ENCODE results near the gene STK10. TPM values are rescaled to one million over a fixed set of nuclear protein-coding genes. Genes with fewer than 3 reads are reported as not detected.
A peak's percentile ranks its signal among the peaks of the same experiment; 100 is the strongest.

STK10 gene
- polyA plus RNA-seq, 2 of the 4 experiments (the other 2 are of a cell fraction): 4.3 to 13.1 TPM

DNA sequence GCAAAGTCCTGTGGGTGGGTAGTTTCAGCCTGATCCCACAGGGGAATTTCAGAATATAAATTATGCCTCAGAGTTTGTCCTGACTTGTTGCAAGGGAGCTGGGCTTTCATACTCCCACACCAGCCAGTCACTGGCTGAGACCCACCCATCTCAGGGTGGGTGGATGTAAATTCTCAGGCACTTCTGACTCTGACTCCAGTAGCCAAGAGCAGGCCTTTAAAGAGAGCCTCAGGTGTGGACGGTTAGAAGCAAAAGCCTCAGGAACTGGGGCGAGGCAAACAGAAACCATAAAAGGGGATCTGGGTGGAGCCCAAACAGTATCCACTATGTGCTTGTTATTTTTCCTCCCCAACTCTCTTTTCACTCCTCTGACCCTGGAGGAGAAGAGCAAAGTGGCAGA lies 153.0 kb downstream of the STK10 start:
- Histone ChIP-seq H3K4me3 (no peak overlapping the region), H3K4me2 (no peak overlapping the region), H3K27ac (no peak overlapping the region), H3K4me1 (no peaks in the 10 kb centered on the region), H3K9me3 (peaks cover 15% of the 10 kb centered on the region; the same call in 2 of the 3 replicates)
- 74% methylated on average over 2 of the region's 2 CpGs for WGBS (ENCODE audit: missing lambda C conversion rate)
- TF ChIP-seq, protein P1, sequence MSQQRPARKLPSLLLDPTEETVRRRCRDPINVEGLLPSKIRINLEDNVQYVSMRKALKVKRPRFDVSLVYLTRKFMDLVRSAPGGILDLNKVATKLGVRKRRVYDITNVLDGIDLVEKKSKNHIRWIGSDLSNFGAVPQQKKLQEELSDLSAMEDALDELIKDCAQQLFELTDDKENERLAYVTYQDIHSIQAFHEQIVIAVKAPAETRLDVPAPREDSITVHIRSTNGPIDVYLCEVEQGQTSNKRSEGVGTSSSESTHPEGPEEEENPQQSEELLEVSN (IDR thresholded peaks at IDR 0.05; ENCODE audit: borderline replicate concordance, low read depth): no peak
- TF ChIP-seq HOXB13 (CRISPR knock-in tag; IDR thresholded peaks at IDR 0.05; ENCODE audit: low read depth): no peak
- no peak for TF ChIP-seq CEBPB (IDR thresholded peaks at IDR 0.05)
- no peak for TF ChIP-seq BHLHE40 (IDR thresholded peaks at IDR 0.05; ENCODE audit: low read depth, low read length)
- no peak for TF ChIP-seq ZSCAN20 (CRISPR knock-in tag; IDR thresholded peaks at IDR 0.05)
- no peak for TF ChIP-seq ESRRA (IDR thresholded peaks at IDR 0.05; ENCODE audit: borderline replicate concordance, low read length)
- TF ChIP-seq, protein P2, sequence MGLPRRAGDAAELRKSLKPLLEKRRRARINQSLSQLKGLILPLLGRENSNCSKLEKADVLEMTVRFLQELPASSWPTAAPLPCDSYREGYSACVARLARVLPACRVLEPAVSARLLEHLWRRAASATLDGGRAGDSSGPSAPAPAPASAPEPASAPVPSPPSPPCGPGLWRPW (IDR thresholded peaks at IDR 0.05): no peak
- TF ChIP-seq JUN (IDR thresholded peaks at IDR 0.05): no peak
- TF ChIP-seq, protein P3, sequence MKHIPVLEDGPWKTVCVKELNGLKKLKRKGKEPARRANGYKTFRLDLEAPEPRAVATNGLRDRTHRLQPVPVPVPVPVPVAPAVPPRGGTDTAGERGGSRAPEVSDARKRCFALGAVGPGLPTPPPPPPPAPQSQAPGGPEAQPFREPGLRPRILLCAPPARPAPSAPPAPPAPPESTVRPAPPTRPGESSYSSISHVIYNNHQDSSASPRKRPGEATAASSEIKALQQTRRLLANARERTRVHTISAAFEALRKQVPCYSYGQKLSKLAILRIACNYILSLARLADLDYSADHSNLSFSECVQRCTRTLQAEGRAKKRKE (CRISPR knock-in tag; IDR thresholded peaks at IDR 0.05; ENCODE audit: low read depth): no peak
- TF ChIP-seq RAD21 (conservative IDR thresholded peaks at IDR 0.05 in 1 of 2, IDR thresholded peaks at IDR 0.05 in 1 of 2): no peak
- DNase-seq (ENCODE audit: low read depth in 1 of 2, low spot score in 1 of 2): no peak
- ATAC-seq: no peak
- CTCF ChIA-PET: interaction anchor here (0.6 to 4.7 kb wide), 2 partner anchors 123 to 619 kb away, joined by 4 to 22 read pairs; no protein-coding TSS in a partner anchor
- POLR2A ChIA-PET: no interaction called here
- no peak for FAIRE-seq

DNA sequence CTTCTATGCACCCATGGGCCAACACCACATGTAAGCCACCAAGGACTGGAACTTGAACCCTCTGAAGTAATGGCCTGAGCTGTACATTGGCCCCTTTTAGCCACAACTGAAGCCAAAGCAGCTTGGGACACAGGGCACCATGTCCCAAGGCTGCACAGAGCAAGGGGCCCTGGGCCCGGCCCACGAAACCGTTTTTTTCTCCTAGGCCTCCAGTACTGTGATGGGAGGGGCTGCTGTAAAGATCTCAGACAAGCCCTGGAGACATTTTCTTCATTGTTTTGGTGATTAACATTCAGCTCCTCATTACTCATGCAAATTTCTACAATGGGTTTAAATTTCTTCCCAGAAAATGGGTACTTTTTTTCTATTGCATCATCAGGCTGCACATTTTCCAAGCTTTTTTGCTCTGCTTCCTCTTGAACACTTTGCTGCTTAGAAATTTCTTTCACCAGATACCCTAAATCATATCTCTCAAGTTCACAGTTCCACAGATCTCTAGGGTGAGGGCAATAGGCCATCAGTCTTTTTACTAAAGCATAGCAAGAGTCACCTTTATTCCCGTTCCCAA lies 156.0 kb downstream of the STK10 start:
- CTCF ChIA-PET: no interaction called here
- H3K4me2 ChIP-seq: no peak overlapping the region
- POLR2A ChIA-PET: no interaction called here
- FAIRE-seq (no peak), ATAC-seq (no peak), DNase-seq (ENCODE audit: low read depth in 1 of 2, low spot score in 1 of 2) (no peak)
- WGBS (ENCODE audit: missing lambda C conversion rate): 76% methylated on average over 4 of the region's 4 CpGs
- H3K9me3 ChIP-seq: peaks cover 15% of the 10 kb centered on the region; the same call in 2 of the 3 replicates
- H3K4me1 ChIP-seq: no peaks in the 10 kb centered on the region
- TF ChIP-seq ZFP36 (IDR thresholded peaks at IDR 0.05; ENCODE audit: borderline replicate concordance, partially characterized antibody) (peak; percentile 17), NFE2L2 (conservative IDR thresholded peaks at IDR 0.05; ENCODE audit: low read length) (no peak)
- TF ChIP-seq, protein P1 (IDR thresholded peaks at IDR 0.05; ENCODE audit: borderline replicate concordance, low read depth): no peak
- no peak overlapping the region for H3K27ac ChIP-seq
- no peak overlapping the region for H3K4me3 ChIP-seq

DNA sequence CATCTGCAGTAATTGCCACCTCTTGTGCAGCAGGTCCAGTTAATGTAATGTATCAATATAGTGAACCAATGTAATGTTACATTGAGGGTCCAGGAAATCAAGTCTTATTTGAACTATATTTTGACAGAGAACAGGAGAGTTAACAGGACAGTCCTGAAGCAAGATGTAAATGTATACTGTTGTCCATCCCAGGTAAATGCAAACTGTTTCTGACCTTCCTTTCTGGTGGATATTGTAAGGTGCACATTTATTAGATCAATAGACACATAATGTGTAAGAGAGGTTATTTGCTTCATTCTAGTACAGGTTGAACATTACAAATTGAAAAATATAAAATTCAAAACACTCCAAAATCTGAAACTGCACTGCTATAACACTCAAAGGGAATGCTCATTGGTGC lies 158.1 kb downstream of the STK10 start:
- Histone ChIP-seq H3K9me3 (peaks cover 15% of the 10 kb centered on the region; the same call in 2 of the 3 replicates), H3K27ac (no peak overlapping the region), H3K4me1 (no peaks in the 10 kb centered on the region), H3K4me3 (no peak overlapping the region), H3K4me2 (no peak overlapping the region)
- FAIRE-seq (no peak), DNase-seq (ENCODE audit: low read depth in 1 of 2, low spot score in 1 of 2) (no peak), ATAC-seq (no peak)
- TF ChIP-seq TFCP2L1 (CRISPR knock-in tag; IDR thresholded peaks at IDR 0.05): no peak
- TF ChIP-seq, protein P3 (CRISPR knock-in tag; IDR thresholded peaks at IDR 0.05; ENCODE audit: low read depth): no peak
- TF ChIP-seq, protein P4, sequence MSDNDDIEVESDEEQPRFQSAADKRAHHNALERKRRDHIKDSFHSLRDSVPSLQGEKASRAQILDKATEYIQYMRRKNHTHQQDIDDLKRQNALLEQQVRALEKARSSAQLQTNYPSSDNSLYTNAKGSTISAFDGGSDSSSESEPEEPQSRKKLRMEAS (IDR thresholded peaks at IDR 0.05): no peak
- TF ChIP-seq EHF (CRISPR knock-in tag; IDR thresholded peaks at IDR 0.05): no peak
- TF ChIP-seq RNF2 (IDR thresholded peaks at IDR 0.05; ENCODE audit: borderline replicate concordance, low read depth): no peak
- no peak for TF ChIP-seq TP53 (CRISPR knock-in tag; IDR thresholded peaks at IDR 0.05)
- TF ChIP-seq MAZ (IDR thresholded peaks at IDR 0.05; ENCODE audit: borderline replicate concordance, low read depth, low read length): no peak
- no peak for TF ChIP-seq RARB (CRISPR knock-in tag; IDR thresholded peaks at IDR 0.05)
- TF ChIP-seq ESRRA (IDR thresholded peaks at IDR 0.05; ENCODE audit: borderline replicate concordance, low read length): no peak
- CTCF ChIA-PET: no interaction called here
- POLR2A ChIA-PET: no interaction called here
